Tibial nerve (tissue), 3 donors: ENCODE results near the gene ZBTB17.
A peak's percentile ranks its signal among the peaks of the same experiment; 100 is the strongest.

Experiments used
- POLR2A ChIP-seq, 2 donors: fragments of 450-650 bp; IDR thresholded peaks; one replicate each; pipeline ENCODE4 v1.6.1; 2017; ENCODE audit warnings: antibody characterized with exemption in 2 of 2, mild to moderate bottlenecking in 2 of 2, moderate library complexity in 2 of 2
- TF ChIP-seq, protein P1 (sequence below), 5 experiments: fragments of 200-600 bp in 3 of 5; fragments of 450-650 bp in 2 of 5; sonication (generic) in 3 of 5; IDR thresholded peaks; one replicate each; pipeline ENCODE4 v1.5.1; 2016 to 2019; ENCODE audit warnings: antibody characterized with exemption in 5 of 5, mild to moderate bottlenecking in 3 of 5, moderate library complexity in 2 of 5

DNA sequence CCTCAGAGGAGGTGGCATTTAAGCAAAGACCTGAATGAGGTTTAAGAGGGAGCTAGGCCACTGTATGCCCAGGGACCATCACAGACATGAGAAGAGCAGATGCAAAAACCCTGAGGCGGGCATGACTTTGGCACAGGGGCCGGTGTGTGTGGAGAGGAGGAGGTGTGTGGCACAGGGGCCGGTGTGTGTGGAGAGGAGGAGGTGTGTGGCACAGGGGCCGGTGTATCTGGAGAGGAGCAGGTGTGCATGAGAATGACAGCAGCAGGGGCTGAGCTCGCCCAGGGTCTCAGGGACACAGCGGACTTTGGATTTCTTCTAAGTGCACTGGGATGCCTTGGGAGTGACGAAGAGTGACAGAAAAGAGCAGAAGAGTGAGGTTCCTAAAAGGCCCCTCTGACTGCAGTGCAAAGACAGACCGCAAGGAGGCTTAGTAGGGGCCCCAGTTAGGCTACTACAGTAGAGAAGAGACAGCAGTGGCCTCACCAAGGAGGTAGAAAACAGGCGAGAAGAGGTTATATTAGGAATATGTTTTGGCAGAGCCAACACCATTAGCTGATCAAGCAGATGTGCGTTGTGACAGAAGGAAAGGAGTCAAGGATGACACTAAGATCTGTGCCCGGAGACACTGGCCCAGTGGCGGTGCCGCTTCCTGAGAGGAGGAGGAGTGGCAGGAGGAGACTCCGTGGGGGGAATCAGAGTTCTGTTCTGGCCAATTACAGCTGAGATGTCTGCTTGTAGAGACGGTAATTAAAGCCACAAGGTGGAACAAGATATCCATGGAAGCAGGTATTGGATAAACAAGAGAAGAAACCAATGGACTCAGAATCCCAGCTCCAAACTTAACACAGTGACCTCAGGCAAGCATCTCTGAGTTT is 18.4 kb downstream of the ZBTB17 start:
- TF ChIP-seq, protein P1, sequence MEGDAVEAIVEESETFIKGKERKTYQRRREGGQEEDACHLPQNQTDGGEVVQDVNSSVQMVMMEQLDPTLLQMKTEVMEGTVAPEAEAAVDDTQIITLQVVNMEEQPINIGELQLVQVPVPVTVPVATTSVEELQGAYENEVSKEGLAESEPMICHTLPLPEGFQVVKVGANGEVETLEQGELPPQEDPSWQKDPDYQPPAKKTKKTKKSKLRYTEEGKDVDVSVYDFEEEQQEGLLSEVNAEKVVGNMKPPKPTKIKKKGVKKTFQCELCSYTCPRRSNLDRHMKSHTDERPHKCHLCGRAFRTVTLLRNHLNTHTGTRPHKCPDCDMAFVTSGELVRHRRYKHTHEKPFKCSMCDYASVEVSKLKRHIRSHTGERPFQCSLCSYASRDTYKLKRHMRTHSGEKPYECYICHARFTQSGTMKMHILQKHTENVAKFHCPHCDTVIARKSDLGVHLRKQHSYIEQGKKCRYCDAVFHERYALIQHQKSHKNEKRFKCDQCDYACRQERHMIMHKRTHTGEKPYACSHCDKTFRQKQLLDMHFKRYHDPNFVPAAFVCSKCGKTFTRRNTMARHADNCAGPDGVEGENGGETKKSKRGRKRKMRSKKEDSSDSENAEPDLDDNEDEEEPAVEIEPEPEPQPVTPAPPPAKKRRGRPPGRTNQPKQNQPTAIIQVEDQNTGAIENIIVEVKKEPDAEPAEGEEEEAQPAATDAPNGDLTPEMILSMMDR (IDR thresholded peaks at IDR 0.05) = peak in 2 of 5 experiments; percentile 6 to 8
- TF ChIP-seq POLR2A (IDR thresholded peaks at IDR 0.05) = no peak
